ENCODE data around the gene AATK. TPM values are rescaled to one million over a fixed set of nuclear protein-coding genes. Genes with fewer than 3 reads are reported as not detected.

Gene AATK
- total and polyA plus RNA-seq, 4 donors: 2.9 to 15.1 (median 9.1) TPM

Small RNA genes within 50 kb of the gene (microRNA-seq; reads per million reads assigned to microRNA genes)
- gene MIR1250: 0 to 0.60 reads per million in 2 donors
- 0 reads per million in 2 donors for gene MIR3065
- gene MIR338: 0 reads per million in 2 donors
- 0 to 0.99 reads per million in 2 donors for gene MIR657

Other genes starting within 250 kb of the AATK start
- gene CHMP6, start 174.4 kb downstream of the AATK start, total RNA-seq: 10 to 100 TPM; 22.9 to 30.9 TPM
- 10 to 100 TPM; 15.9 to 30.8 TPM for gene CHMP6, start 174.4 kb downstream of the AATK start, polyA plus RNA-seq
- gene BAIAP2, start 131.1 kb downstream of the AATK start, total RNA-seq: 10 to 100 TPM; 19.2 to 23.7 TPM
- 1 to 10 TPM; 1.7 to 9.5 TPM for gene BAIAP2, start 131.1 kb downstream of the AATK start, polyA plus RNA-seq
- gene PVALEF, start 714 bp downstream of the AATK start, total RNA-seq: not detected
- not detected for gene PVALEF, start 714 bp downstream of the AATK start, polyA plus RNA-seq
- 10 to 100 TPM in 1 of 2 donors, 1 to 10 TPM in 1; 6.7 to 11.3 TPM for gene CEP131, start 56.7 kb upstream of the AATK start, total RNA-seq
- 10 to 100 TPM in 1 of 2 donors, 1 to 10 TPM in 1; 5.0 to 86.6 TPM for gene CEP131, start 56.7 kb upstream of the AATK start, polyA plus RNA-seq
- 10 to 100 TPM; 25.6 to 44.4 TPM for gene TEPSIN, start 72.8 kb upstream of the AATK start, total RNA-seq
- 10 to 100 TPM in 1 of 2 donors, 1 to 10 TPM in 1; 5.6 to 79.0 TPM for gene TEPSIN, start 72.8 kb upstream of the AATK start, polyA plus RNA-seq
- 10 to 100 TPM; 20.2 to 27.4 TPM for gene NDUFAF8, start 73.1 kb upstream of the AATK start, total RNA-seq
- 10 to 100 TPM; 26.5 to 46.5 TPM for gene NDUFAF8, start 73.1 kb upstream of the AATK start, polyA plus RNA-seq
- 10 to 100 TPM; 61.9 to 79.6 TPM for gene SLC38A10, start 129.1 kb upstream of the AATK start, total RNA-seq
- 100 to 1,000 TPM in 1 of 2 donors, 10 to 100 TPM in 1; 22.3 to 118 TPM for gene SLC38A10, start 129.1 kb upstream of the AATK start, polyA plus RNA-seq
- 10 to 100 TPM; 22.8 to 49.3 TPM for gene BAHCC1, start 229.2 kb upstream of the AATK start, total RNA-seq
- 10 to 100 TPM in 1 of 2 donors, 1 to 10 TPM in 1; 3.9 to 16.8 TPM for gene BAHCC1, start 229.2 kb upstream of the AATK start, polyA plus RNA-seq

Measured in aorta (tissue), 4 donors.